ENCODE results near the gene KIF26B.

KIF26B gene

GRCh38 chr1:245428681-245429080 lies 273.9 kb downstream of the KIF26B start:
- no peak for DNase-seq (ENCODE audit: low spot score)

- DNase-seq (ENCODE audit: low spot score): no peak
These were observed 276.9 kb downstream of the KIF26B start for GRCh38 chr1:245431706-245432105.

- no peak for DNase-seq (ENCODE audit: low spot score)
These were observed 277.6 kb downstream of the KIF26B start for GRCh38 chr1:245432228-245432875.

- DNase-seq (ENCODE audit: low spot score): no peak
These were observed 278.8 kb downstream of the KIF26B start for GRCh38 chr1:245433561-245433960.

GRCh38 chr1:245434280-245434679 lies 279.5 kb downstream of the KIF26B start:
- no peak for DNase-seq (ENCODE audit: low spot score)

GRCh38 chr1:245436407-245436806 lies 281.6 kb downstream of the KIF26B start:
- no peak for DNase-seq (ENCODE audit: low spot score)

- DNase-seq (ENCODE audit: low spot score): no peak
These were observed 282.7 kb downstream of the KIF26B start for GRCh38 chr1:245437369-245438062.

GRCh38 chr1:245440922-245441321 lies 286.1 kb downstream of the KIF26B start:
- DNase-seq (ENCODE audit: low spot score): no peak

GRCh38 chr1:245441689-245442088 lies 286.9 kb downstream of the KIF26B start:
- no peak for DNase-seq (ENCODE audit: low spot score)

- DNase-seq (ENCODE audit: low spot score): no peak
These were observed 289.5 kb downstream of the KIF26B start for GRCh38 chr1:245444147-245444828.

- DNase-seq (ENCODE audit: low spot score): no peak
These were observed 290.2 kb downstream of the KIF26B start for GRCh38 chr1:245444945-245445344.

- DNase-seq (ENCODE audit: low spot score): no peak
These were observed 293.7 kb downstream of the KIF26B start for GRCh38 chr1:245448531-245448930.

- DNase-seq (ENCODE audit: low spot score): no peak
These were observed 294.2 kb downstream of the KIF26B start for GRCh38 chr1:245448975-245449431.

GRCh38 chr1:245453541-245453940 lies 298.8 kb downstream of the KIF26B start:
- DNase-seq (ENCODE audit: low spot score): no peak

GRCh38 chr1:245454051-245454450 lies 299.3 kb downstream of the KIF26B start:
- no peak for DNase-seq (ENCODE audit: low spot score)

- no peak for DNase-seq (ENCODE audit: low spot score)
These were observed 302.8 kb downstream of the KIF26B start for GRCh38 chr1:245457562-245457961.

GRCh38 chr1:245458234-245458633 lies 303.4 kb downstream of the KIF26B start:
- no peak for DNase-seq (ENCODE audit: low spot score)

GRCh38 chr1:245458761-245459174 lies 304.0 kb downstream of the KIF26B start:
- no peak for DNase-seq (ENCODE audit: low spot score)

- DNase-seq (ENCODE audit: low spot score): no peak
These were observed 304.8 kb downstream of the KIF26B start for GRCh38 chr1:245459621-245460020.

- DNase-seq (ENCODE audit: low spot score): no peak
These were observed 306.9 kb downstream of the KIF26B start for GRCh38 chr1:245461681-245462080.

- DNase-seq (ENCODE audit: low spot score): no peak
These were observed 307.4 kb downstream of the KIF26B start for GRCh38 chr1:245462161-245462560.

- no peak for DNase-seq (ENCODE audit: low spot score)
These were observed 308.8 kb downstream of the KIF26B start for GRCh38 chr1:245463392-245464165.
